GM12874 (cell line): ENCODE results near the gene HOXB8.

Source experiments
- CTCF ChIP-seq: IDR thresholded peaks from 2 replicates; pipeline ENCODE4 v1.5.1; 2011; ENCODE audit warnings: low read depth, mild to moderate bottlenecking, control low read depth, low read length, moderate library complexity; ENCODE audit not compliant: insufficient read depth

The HOXB8 gene

GRCh38 chr17:48630009-48630924 lies 15.2 kb upstream of the HOXB8 start:
- no peak for TF ChIP-seq CTCF

- no peak for TF ChIP-seq CTCF
Measured at GRCh38 chr17:48629411-48629759, 14.3 kb upstream of the HOXB8 start.

GRCh38 chr17:48628649-48629410 lies 13.7 kb upstream of the HOXB8 start:
- no peak for TF ChIP-seq CTCF

DNA sequence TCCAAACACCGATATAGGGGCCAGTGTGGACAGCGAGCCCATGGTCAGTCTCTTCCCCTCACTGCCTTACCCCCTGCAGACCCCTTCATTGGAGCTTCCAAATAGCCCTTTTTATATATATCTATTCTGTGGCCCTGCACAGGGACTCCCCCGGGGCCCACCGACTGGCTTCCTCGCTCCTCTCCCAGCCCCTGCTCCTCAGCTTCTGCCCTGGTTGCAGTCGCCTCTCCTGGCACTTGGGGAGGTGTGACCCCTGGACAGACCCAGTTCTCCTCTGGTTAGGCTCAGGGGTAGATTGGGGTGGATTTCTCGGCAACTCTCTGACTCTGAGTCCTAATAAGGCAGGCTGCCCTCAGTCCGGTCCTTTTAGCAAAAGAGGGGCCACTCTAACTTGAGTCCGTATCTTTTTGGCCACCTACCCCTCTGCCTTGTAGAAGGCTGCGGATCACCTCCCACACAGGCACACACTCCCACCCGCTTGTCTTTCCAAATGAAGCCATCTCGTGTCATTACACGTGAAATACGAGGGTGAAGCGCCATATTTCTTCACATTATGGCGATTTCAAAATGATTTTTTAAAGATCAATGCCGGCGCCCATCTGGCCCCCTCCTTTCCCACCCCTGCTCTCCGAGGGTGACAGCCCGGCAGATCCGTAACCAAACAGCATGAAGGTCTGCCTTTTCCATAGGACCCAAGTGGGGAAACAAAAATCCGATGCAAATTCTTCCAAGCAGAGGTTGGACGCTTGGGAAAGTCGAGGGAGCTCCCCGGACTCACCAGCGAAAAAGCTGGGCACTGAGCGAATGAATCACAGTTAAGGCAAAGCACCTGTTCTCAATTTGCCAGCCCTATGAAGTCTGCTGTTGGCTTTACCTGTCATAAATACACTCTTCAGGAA lies 12.8 kb upstream of the HOXB8 start:
- no peak for TF ChIP-seq CTCF

- TF ChIP-seq CTCF = no peak
Measured at GRCh38 chr17:48627118-48627597, 12.1 kb upstream of the HOXB8 start.

DNA sequence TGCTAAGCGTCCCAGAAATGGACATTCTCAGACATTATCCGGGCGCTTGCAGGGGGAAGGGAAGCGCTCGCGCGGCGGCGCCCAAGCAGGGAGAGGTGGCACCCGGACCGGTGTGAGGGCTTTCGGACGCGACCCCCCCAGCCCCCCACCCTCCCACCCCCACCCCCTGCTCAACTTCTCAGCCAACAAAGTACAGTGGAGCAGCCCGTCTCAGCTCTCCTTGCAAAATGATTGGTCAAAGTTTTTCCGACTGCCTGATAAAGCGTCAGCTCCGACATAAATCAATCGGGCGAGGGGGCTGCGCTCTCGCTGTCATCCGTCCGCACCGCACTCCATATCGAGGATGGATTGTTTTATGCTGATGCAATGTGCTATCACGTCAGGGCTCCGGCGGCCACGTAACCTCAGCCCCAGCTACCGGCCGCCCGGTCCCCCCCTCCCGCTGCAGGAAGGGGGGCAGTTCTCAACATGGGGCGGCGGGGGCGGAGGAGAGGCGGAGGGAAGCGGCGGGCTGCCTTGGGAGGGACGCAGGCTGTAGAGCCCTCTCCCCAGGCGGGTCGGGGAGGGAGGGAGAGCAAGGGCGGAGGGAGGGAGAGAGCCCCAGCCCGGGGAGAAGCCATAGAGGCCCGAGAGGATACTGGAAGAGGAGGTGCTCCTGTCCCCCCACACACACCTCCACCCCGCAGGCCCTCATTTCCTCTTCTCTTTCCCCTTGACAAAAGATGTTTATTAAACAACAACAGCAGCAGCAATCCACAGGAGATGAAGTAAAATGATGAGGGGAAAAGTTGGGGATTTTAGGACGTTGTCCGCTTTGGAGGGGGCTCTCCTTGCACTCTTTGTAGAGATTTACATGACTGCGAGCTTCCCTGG lies 11.4 kb upstream of the HOXB8 start, which contains the start of gene HOXB9:
HOXB9 (minus strand) TSS at position 114 of the 873 bp plus-strand sequence; CDS start at position 25, 89 bp downstream.
- TF ChIP-seq CTCF = no peak
